BLaER1 treated with 17β-estradiol and CSF1 and Interleukin-3, amounts not matched to agents 10 nM and 100 nM (cell line): Measurements from ENCODE around the gene ZFP1.

ENCODE experiments used
- H3K27ac ChIP-seq, 11 experiments: shearing (Covaris generic); formaldehyde crosslinking; 2 replicates each; pipeline ENCODE4 v1.8.1; 2022
- H3K27me3 ChIP-seq, 11 experiments: shearing (Covaris generic); formaldehyde crosslinking; 2 replicates each; pipeline ENCODE4 v1.8.1; 2022
- H3K36me3 ChIP-seq, 11 experiments: shearing (Covaris generic); formaldehyde crosslinking; 2 replicates each; pipeline ENCODE4 v1.8.1; 2022
- H3K4me1 ChIP-seq, 10 experiments: shearing (Covaris generic); formaldehyde crosslinking; 2 replicates each; pipeline ENCODE4 v1.8.1; 2022
- H3K4me2 ChIP-seq, 11 experiments: shearing (Covaris generic); formaldehyde crosslinking; 2 replicates each; pipeline ENCODE4 v1.8.1; 2022
- H3K4me3 ChIP-seq, 10 experiments: shearing (Covaris generic); formaldehyde crosslinking; 2 replicates each; pipeline ENCODE4 v1.8.1; 2022
- H3K9ac ChIP-seq, 11 experiments: shearing (Covaris generic); formaldehyde crosslinking; 2 replicates each; pipeline ENCODE4 v1.8.1; 2022
- H3K9me3 ChIP-seq, 11 experiments: shearing (Covaris generic); formaldehyde crosslinking; replicated peaks in 1 of 11; 2 replicates each; pipeline ENCODE4 v1.8.1; 2022
- H4K20me1 ChIP-seq, 11 experiments: shearing (Covaris generic); formaldehyde crosslinking; 2 replicates each; pipeline ENCODE4 v1.8.1; 2022
- Cebpa-rat ChIP-seq, 11 experiments: shearing (Covaris generic); IDR thresholded peaks; 2 replicates each; pipeline ENCODE4 v1.8.1; 2022

The ZFP1 gene

GRCh38 chr16:75160386-75160785, 12.1 kb downstream of the ZFP1 start:
- no peak overlapping the region for H3K27ac ChIP-seq
- H3K36me3 ChIP-seq, result peaks cover 91 to 98% (median 96%) of the 10 kb centered on the region in 11 experiments
- no peaks in the 10 kb centered on the region for H4K20me1 ChIP-seq
- H3K9me3 ChIP-seq, result peaks cover 94 to 98% (median 97%) of the 10 kb centered on the region in 11 experiments
- H3K4me1 ChIP-seq, result peaks cover 0 to 9% (median 0%) of the 10 kb centered on the region in 10 experiments; a peak in 3 of 20 replicates
- no peak for TF ChIP-seq Cebpa-rat (IDR thresholded peaks at IDR 0.05)
- no peak overlapping the region for H3K4me3 ChIP-seq
- no peak overlapping the region for H3K9ac ChIP-seq
- no peaks in the 10 kb centered on the region for H3K27me3 ChIP-seq
- 0 out of 22 replicates have a peak overlapping the region, but pooled peaks of 2 of the 11 experiments have one; percentile 8 to 15 for H3K4me2 ChIP-seq

- H3K4me3 ChIP-seq, result peak overlapping the region in 8 of 10 experiments; percentile 14 to 48 (median 36); a peak in 12 of 20 replicates
- H3K27me3 ChIP-seq, result no peaks in the 10 kb centered on the region; a peak in 1 of 22 replicates
- no peak overlapping the region for H3K27ac ChIP-seq
- peaks cover 94 to 100% (median 98%) of the 10 kb centered on the region in 11 experiments for H3K36me3 ChIP-seq
- no peak for TF ChIP-seq Cebpa-rat (IDR thresholded peaks at IDR 0.05)
- no peaks in the 10 kb centered on the region for H3K4me1 ChIP-seq
- no peaks in the 10 kb centered on the region for H4K20me1 ChIP-seq
- no peak overlapping the region for H3K4me2 ChIP-seq
- H3K9ac ChIP-seq, result no peak overlapping the region
- peaks cover 100% of the 10 kb centered on the region in 11 experiments for H3K9me3 ChIP-seq
Measured at GRCh38 chr16:75169899-75170405, 21.6 kb downstream of the ZFP1 start.

DNA sequence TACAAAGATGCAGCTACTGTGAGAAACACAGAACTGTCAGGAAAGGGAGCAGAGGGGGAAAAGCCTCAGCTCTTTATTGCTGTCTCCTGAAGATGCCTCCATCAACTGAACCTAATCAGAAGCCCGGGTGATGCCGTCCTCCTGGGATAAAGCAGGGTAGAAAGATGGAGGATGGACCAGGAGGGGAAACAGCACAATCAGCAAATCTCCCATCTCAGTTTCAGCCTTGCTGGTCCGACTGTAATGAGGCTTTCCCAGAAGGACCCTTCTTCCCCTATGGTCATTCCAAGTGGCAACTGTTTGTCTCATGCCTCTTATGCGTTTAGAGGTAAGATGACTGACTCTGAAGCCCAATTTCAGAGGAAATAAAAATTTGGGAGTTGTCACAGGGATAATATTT, 24.3 kb downstream of the ZFP1 start:
- TF ChIP-seq Cebpa-rat (IDR thresholded peaks at IDR 0.05), result no peak
- no peak overlapping the region for H3K9ac ChIP-seq
- peaks cover 72 to 89% (median 78%) of the 10 kb centered on the region in 11 experiments for H3K36me3 ChIP-seq
- H3K4me3 ChIP-seq, result 0 out of 20 replicates have a peak overlapping the region, but pooled peaks of 1 of the 10 experiments have one; percentile 0
- no peaks in the 10 kb centered on the region for H3K4me1 ChIP-seq
- H3K4me2 ChIP-seq, result no peak overlapping the region
- no peaks in the 10 kb centered on the region; a peak in 1 of 22 replicates for H3K27me3 ChIP-seq
- no peak overlapping the region for H3K27ac ChIP-seq
- H3K9me3 ChIP-seq, result peaks cover 100% of the 10 kb centered on the region in 11 experiments
- H4K20me1 ChIP-seq, result no peaks in the 10 kb centered on the region

GRCh38 chr16:75175074-75175473, 26.8 kb downstream of the ZFP1 start:
- Histone ChIP-seq H3K9me3 (peaks cover 85 to 99% (median 89%) of the 10 kb centered on the region in 11 experiments), H3K36me3 (peaks cover 47 to 64% (median 53%) of the 10 kb centered on the region in 11 experiments), H3K4me3 (peak overlapping the region in 1 of 10 experiments; percentile 3; a peak in 2 of 20 replicates), H3K4me2 (no peak overlapping the region), H3K27ac (no peak overlapping the region), H4K20me1 (no peaks in the 10 kb centered on the region), H3K27me3 (no peaks in the 10 kb centered on the region), H3K4me1 (no peaks in the 10 kb centered on the region), H3K9ac (no peak overlapping the region)
- no peak for TF ChIP-seq Cebpa-rat (IDR thresholded peaks at IDR 0.05)

GRCh38 chr16:75176926-75177325, 28.6 kb downstream of the ZFP1 start:
- Histone ChIP-seq H4K20me1 (no peaks in the 10 kb centered on the region), H3K27ac (no peak overlapping the region), H3K4me2 (no peak overlapping the region), H3K4me3 (0 out of 20 replicates have a peak overlapping the region, but pooled peaks of 1 of the 10 experiments have one; percentile 2), H3K36me3 (peaks cover 28 to 45% (median 35%) of the 10 kb centered on the region in 11 experiments), H3K9ac (no peak overlapping the region), H3K4me1 (no peaks in the 10 kb centered on the region), H3K27me3 (no peaks in the 10 kb centered on the region), H3K9me3 (peaks cover 67 to 99% (median 71%) of the 10 kb centered on the region in 11 experiments)
- no peak for TF ChIP-seq Cebpa-rat (IDR thresholded peaks at IDR 0.05)

GRCh38 chr16:75179208-75179607, 30.9 kb downstream of the ZFP1 start:
- Histone ChIP-seq H3K4me2 (no peak overlapping the region), H3K9me3 (peaks cover 44 to 78% (median 48%) of the 10 kb centered on the region in 11 experiments), H3K9ac (no peak overlapping the region), H4K20me1 (no peaks in the 10 kb centered on the region), H3K27me3 (no peaks in the 10 kb centered on the region), H3K4me3 (no peak overlapping the region), H3K4me1 (no peaks in the 10 kb centered on the region), H3K36me3 (peaks cover 8 to 23% (median 12%) of the 10 kb centered on the region in 11 experiments; a peak in 18 of 22 replicates), H3K27ac (no peak overlapping the region)
- no peak for TF ChIP-seq Cebpa-rat (IDR thresholded peaks at IDR 0.05)

DNA sequence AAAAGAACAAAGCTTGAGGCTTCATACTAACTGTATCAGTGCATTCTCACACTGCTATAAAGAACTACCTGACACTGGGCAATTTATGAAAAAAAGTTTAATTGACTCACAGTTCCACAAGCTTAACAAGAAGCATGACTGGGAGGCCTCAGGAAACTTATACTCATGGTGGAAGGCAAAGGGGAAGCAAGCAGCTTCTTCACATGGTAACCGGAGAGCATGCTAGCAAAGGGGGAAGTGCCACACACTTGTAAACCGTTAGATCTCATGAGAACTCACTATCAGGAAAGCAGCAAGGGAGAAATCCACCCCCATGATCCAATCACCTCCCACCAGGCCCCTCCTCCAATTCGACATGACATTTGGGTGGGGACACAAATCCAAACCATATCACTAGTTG, 33.3 kb downstream of the ZFP1 start:
- Histone ChIP-seq H4K20me1 (no peaks in the 10 kb centered on the region), H3K4me2 (no peak overlapping the region), H3K9ac (no peak overlapping the region), H3K36me3 (peaks cover 0 to 7% (median 0%) of the 10 kb centered on the region in 11 experiments; a peak in 3 of 22 replicates), H3K9me3 (peaks cover 20 to 54% (median 27%) of the 10 kb centered on the region in 11 experiments), H3K27me3 (no peaks in the 10 kb centered on the region), H3K4me1 (no peaks in the 10 kb centered on the region), H3K27ac (no peak overlapping the region), H3K4me3 (no peak overlapping the region)
- no peak for TF ChIP-seq Cebpa-rat (IDR thresholded peaks at IDR 0.05)

DNA sequence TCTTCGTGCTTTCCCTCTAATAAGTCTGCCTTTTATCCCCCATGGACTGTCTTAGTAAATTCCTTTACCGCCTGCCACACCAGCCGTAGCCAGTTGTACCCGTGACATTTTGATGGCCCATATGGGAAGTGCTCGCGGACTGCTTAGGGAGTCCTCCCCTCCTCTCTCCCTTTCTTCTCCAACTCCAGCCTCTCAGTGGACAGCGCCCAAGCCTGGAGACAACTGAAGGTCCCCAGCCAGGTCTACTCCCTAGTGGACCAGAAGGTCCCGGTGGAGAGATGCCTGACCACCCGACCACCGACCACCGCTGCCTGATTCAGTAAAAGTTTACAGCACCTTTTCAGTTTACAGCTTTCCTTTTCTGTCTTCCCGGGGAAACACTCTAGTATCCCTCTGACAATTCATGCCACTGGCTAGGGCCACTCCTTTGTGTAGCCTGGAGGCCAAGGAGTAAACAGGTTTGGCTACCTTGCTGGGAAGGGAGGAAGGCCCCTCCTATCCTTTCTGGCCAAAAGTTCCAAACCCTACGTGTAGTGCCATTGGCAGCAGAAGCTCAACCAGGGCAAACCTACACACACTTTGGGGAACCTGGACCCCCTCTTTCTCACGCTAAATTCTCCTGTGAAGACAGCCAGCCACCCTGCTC, 40.6 kb downstream of the ZFP1 start:
- no peaks in the 10 kb centered on the region for H3K36me3 ChIP-seq
- TF ChIP-seq Cebpa-rat (IDR thresholded peaks at IDR 0.05), result no peak
- H3K4me2 ChIP-seq, result no peak overlapping the region
- H3K4me1 ChIP-seq, result 0 out of 20 replicates have a peak, but pooled peaks cover 0 to 4% (median 0%) of the 10 kb centered on the region in 10 experiments
- H3K27me3 ChIP-seq, result no peaks in the 10 kb centered on the region
- H3K27ac ChIP-seq, result no peak overlapping the region
- no peak overlapping the region for H3K9ac ChIP-seq
- peaks cover 0 to 18% (median 1%) of the 10 kb centered on the region in 11 experiments; a peak in 6 of 22 replicates for H3K9me3 ChIP-seq
- H3K4me3 ChIP-seq, result no peak overlapping the region
- H4K20me1 ChIP-seq, result no peaks in the 10 kb centered on the region

DNA sequence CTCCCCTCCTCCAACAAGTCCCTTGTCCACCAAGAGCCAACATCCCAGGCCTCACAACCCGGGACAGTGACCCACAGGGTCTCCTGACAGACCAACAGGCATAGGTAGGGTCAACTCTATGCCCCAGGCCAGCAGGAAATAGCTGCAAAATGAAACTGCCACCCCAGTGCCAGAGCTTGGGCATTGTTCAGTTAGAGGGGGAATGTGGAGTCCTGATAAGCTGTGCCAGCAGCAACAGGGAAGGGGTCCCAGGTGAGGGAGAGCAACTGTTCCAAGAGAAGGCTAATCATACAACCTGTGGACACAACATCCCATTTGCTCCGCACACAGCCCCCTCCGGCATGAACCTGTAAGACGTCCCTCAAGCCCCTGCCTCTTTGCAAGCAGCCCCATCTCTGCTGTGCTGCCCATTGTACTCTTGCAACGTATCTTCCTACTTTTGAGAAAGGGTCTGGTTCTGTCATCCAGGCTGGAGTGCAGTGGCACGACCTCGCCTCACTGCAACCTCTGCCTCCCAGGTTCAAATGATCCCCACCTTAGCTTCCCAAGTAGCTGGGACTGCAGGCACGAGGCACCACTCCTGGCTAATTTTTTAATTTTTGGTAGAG, 41.4 kb downstream of the ZFP1 start:
- TF ChIP-seq Cebpa-rat (IDR thresholded peaks at IDR 0.05), result no peak
- no peaks in the 10 kb centered on the region for H3K27me3 ChIP-seq

More for the DNA sequence above, 41.4 kb downstream of the ZFP1 start:
- Histone ChIP-seq H3K36me3 (no peaks in the 10 kb centered on the region), H3K9me3 (peaks cover 0 to 24% (median 5%) of the 10 kb centered on the region in 11 experiments; a peak in 7 of 22 replicates), H3K4me3 (no peak overlapping the region), H3K4me1 (0 out of 20 replicates have a peak, but pooled peaks cover 0 to 4% (median 0%) of the 10 kb centered on the region in 10 experiments), H3K27ac (no peak overlapping the region), H3K9ac (no peak overlapping the region), H4K20me1 (no peaks in the 10 kb centered on the region), H3K4me2 (no peak overlapping the region)
